Measurements from ENCODE around the gene TNKS2.

Gene TNKS2

GRCh38 chr10:91860885-91861284 is 62.7 kb downstream of the TNKS2 start:
- no peaks in the 10 kb centered on the region for H3K9me2 ChIP-seq (replicated peaks; ENCODE audit: low read depth, low read length)
- TF ChIP-seq EZH2phosphoT487 (IDR thresholded peaks at IDR 0.05; ENCODE audit: borderline replicate concordance) = no peak
- H3K27me3 ChIP-seq (ENCODE audit: insufficient read depth, low read length, poor library complexity, severe bottlenecking) = no peaks in the 10 kb centered on the region
- no peak overlapping the region for H3K4me3 ChIP-seq (ENCODE audit: low read length, poor library complexity, severe bottlenecking)
- H4K20me1 ChIP-seq (ENCODE audit: insufficient read depth, low read length, poor library complexity, severe bottlenecking) = no peaks in the 10 kb centered on the region
- H3K4me1 ChIP-seq (ENCODE audit: insufficient read depth, low read length, poor library complexity, severe bottlenecking) = no peaks in the 10 kb centered on the region
- H3K79me2 ChIP-seq (ENCODE audit: insufficient read depth, low read length) = no peaks in the 10 kb centered on the region
- H3K36me3 ChIP-seq (ENCODE audit: insufficient read depth, low read length) = peaks cover 81% of the 10 kb centered on the region
- H3K9ac ChIP-seq (ENCODE audit: low read depth, low read length, poor library complexity, severe bottlenecking) = no peak overlapping the region
- no peak overlapping the region for H2AFZ ChIP-seq (ENCODE audit: low read length)
- no peaks in the 10 kb centered on the region for H3F3A ChIP-seq (ENCODE audit: low read depth)
- no peak overlapping the region for H3K4me2 ChIP-seq (ENCODE audit: low read depth, low read length, poor library complexity, severe bottlenecking)
- no peaks in the 10 kb centered on the region for H3K9me3 ChIP-seq (ENCODE audit: insufficient read depth, low read depth, low read length)

GRCh38 chr10:91864099-91864498 is 65.9 kb downstream of the TNKS2 start:
- peaks cover 56% of the 10 kb centered on the region; the same call in 1 of the 2 replicates for H3K36me3 ChIP-seq (ENCODE audit: insufficient read depth, low read length)
- no peak overlapping the region for H2AFZ ChIP-seq (ENCODE audit: low read length)
- no peaks in the 10 kb centered on the region for H3K9me2 ChIP-seq (replicated peaks; ENCODE audit: low read depth, low read length)
- no peak for TF ChIP-seq CTCF (conservative IDR thresholded peaks at IDR 0.05; ENCODE audit: low read length)
- TF ChIP-seq EZH2phosphoT487 (IDR thresholded peaks at IDR 0.05; ENCODE audit: borderline replicate concordance) = no peak
- no peaks in the 10 kb centered on the region for H3K27me3 ChIP-seq (ENCODE audit: insufficient read depth, low read length, poor library complexity, severe bottlenecking)
- H3K79me2 ChIP-seq (ENCODE audit: insufficient read depth, low read length) = no peaks in the 10 kb centered on the region
- no peak overlapping the region for H3K4me2 ChIP-seq (ENCODE audit: low read depth, low read length, poor library complexity, severe bottlenecking)
- no peaks in the 10 kb centered on the region for H4K20me1 ChIP-seq (ENCODE audit: insufficient read depth, low read length, poor library complexity, severe bottlenecking)
- no peak overlapping the region for H3K4me3 ChIP-seq (ENCODE audit: low read length, poor library complexity, severe bottlenecking)
- no peaks in the 10 kb centered on the region for H3K4me1 ChIP-seq (ENCODE audit: insufficient read depth, low read length, poor library complexity, severe bottlenecking)
- H3K9me3 ChIP-seq (ENCODE audit: insufficient read depth, low read depth, low read length) = no peaks in the 10 kb centered on the region
- no peaks in the 10 kb centered on the region for H3F3A ChIP-seq (ENCODE audit: low read depth)
- no peak overlapping the region for H3K9ac ChIP-seq (ENCODE audit: low read depth, low read length, poor library complexity, severe bottlenecking)

DNA sequence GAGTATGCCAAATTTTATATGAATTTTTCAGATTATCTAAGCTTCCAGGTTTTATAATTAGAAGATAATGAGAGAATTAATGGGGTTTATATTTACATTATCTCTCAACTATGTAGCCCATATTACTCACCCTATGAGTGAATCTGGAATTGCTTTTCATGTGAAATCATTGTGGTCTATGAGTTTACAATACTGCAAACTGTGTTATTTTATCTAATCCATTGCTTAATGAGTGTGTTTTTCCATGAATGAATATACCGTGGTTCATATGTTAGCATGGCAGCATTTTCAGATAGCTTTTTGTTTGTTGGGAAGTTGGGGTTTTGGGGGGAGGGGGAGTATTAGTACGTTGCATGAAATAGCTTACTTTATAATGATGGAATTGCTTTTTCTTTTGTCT is 66.5 kb downstream of the TNKS2 start:
- Histone ChIP-seq H3F3A (ENCODE audit: low read depth) (no peaks in the 10 kb centered on the region), H3K9ac (ENCODE audit: low read depth, low read length, poor library complexity, severe bottlenecking) (no peak overlapping the region), H3K4me2 (ENCODE audit: low read depth, low read length, poor library complexity, severe bottlenecking) (no peak overlapping the region), H3K36me3 (ENCODE audit: insufficient read depth, low read length) (peaks cover 50% of the 10 kb centered on the region; the same call in 1 of the 2 replicates), H3K4me3 (ENCODE audit: low read length, poor library complexity, severe bottlenecking) (no peak overlapping the region), H3K79me2 (ENCODE audit: insufficient read depth, low read length) (no peaks in the 10 kb centered on the region), H4K20me1 (ENCODE audit: insufficient read depth, low read length, poor library complexity, severe bottlenecking) (no peaks in the 10 kb centered on the region), H3K27me3 (ENCODE audit: insufficient read depth, low read length, poor library complexity, severe bottlenecking) (no peaks in the 10 kb centered on the region), H3K9me3 (ENCODE audit: insufficient read depth, low read depth, low read length) (no peaks in the 10 kb centered on the region), H3K9me2 (replicated peaks; ENCODE audit: low read depth, low read length) (no peaks in the 10 kb centered on the region), H2AFZ (ENCODE audit: low read length) (no peak overlapping the region), H3K4me1 (ENCODE audit: insufficient read depth, low read length, poor library complexity, severe bottlenecking) (no peaks in the 10 kb centered on the region)
- no peak for TF ChIP-seq EZH2phosphoT487 (IDR thresholded peaks at IDR 0.05; ENCODE audit: borderline replicate concordance)
- no peak for TF ChIP-seq CTCF (conservative IDR thresholded peaks at IDR 0.05; ENCODE audit: low read length)

DNA sequence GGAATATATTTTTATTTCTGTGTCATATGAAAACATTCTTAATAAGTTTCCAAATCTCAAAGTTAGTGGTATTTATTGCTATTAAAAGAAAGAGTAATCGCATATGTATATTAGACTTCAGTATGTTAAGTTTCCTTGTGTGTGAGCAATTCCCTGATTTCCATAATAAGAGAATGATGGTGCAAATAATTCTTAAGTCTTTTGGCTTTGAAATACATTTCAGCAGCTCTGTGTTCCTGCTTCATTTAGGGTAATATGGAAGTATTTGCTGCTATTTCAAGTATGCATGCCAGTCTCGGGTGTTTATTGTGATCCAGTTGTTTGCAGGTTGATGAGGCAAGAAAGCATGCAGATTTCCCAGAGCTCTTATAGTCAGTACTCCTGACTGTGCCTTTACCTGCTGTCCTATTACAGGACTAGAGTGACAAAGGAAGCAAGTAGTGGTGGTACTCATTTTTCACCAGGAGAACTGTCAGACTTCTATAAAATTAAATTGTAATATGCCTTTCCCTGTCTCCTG is 67.4 kb downstream of the TNKS2 start:
- no peak for TF ChIP-seq CTCF (conservative IDR thresholded peaks at IDR 0.05; ENCODE audit: low read length)
- TF ChIP-seq EZH2phosphoT487 (IDR thresholded peaks at IDR 0.05; ENCODE audit: borderline replicate concordance) = no peak
- Histone ChIP-seq H3K4me1 (ENCODE audit: insufficient read depth, low read length, poor library complexity, severe bottlenecking) (no peaks in the 10 kb centered on the region), H3K9me2 (replicated peaks; ENCODE audit: low read depth, low read length) (no peaks in the 10 kb centered on the region), H3K4me3 (ENCODE audit: low read length, poor library complexity, severe bottlenecking) (no peak overlapping the region), H3K27me3 (ENCODE audit: insufficient read depth, low read length, poor library complexity, severe bottlenecking) (no peaks in the 10 kb centered on the region), H2AFZ (ENCODE audit: low read length) (no peak overlapping the region), H3K9me3 (ENCODE audit: insufficient read depth, low read depth, low read length) (no peaks in the 10 kb centered on the region), H3K4me2 (ENCODE audit: low read depth, low read length, poor library complexity, severe bottlenecking) (no peak overlapping the region), H4K20me1 (ENCODE audit: insufficient read depth, low read length, poor library complexity, severe bottlenecking) (no peaks in the 10 kb centered on the region), H3K9ac (ENCODE audit: low read depth, low read length, poor library complexity, severe bottlenecking) (no peak overlapping the region), H3F3A (ENCODE audit: low read depth) (no peaks in the 10 kb centered on the region), H3K79me2 (ENCODE audit: insufficient read depth, low read length) (no peaks in the 10 kb centered on the region), H3K36me3 (ENCODE audit: insufficient read depth, low read length) (peaks cover 42% of the 10 kb centered on the region; the same call in 1 of the 2 replicates)

Data from Loucy (cell line).